GM19193 (cell line): Measurements from ENCODE around the gene MGAT5B.

Source experiments
- POLR2A ChIP-seq: IDR thresholded peaks from 4 replicates; pipeline ENCODE4 v1.6.1; 2011; ENCODE audit not compliant: insufficient read depth, insufficient read length; ENCODE audit errors: extremely low read depth

The MGAT5B gene

GRCh38 chr17:76868669-76869495 lies 678 bp downstream of the MGAT5B start:
- TF ChIP-seq POLR2A, result no peak

GRCh38 chr17:76869496-76870376 lies 1.5 kb downstream of the MGAT5B start:
- no peak for TF ChIP-seq POLR2A

GRCh38 chr17:76870377-76870714 lies 2.1 kb downstream of the MGAT5B start:
- no peak for TF ChIP-seq POLR2A

GRCh38 chr17:76871668-76872067 lies 3.5 kb downstream of the MGAT5B start:
- TF ChIP-seq POLR2A, result no peak

- TF ChIP-seq POLR2A, result no peak
These were observed 4.1 kb downstream of the MGAT5B start for GRCh38 chr17:76872221-76872873.

GRCh38 chr17:76872874-76873221 lies 4.6 kb downstream of the MGAT5B start:
- no peak for TF ChIP-seq POLR2A

GRCh38 chr17:76873856-76874255 lies 5.7 kb downstream of the MGAT5B start:
- no peak for TF ChIP-seq POLR2A

- no peak for TF ChIP-seq POLR2A
These were observed 9.2 kb downstream of the MGAT5B start for GRCh38 chr17:76877437-76877836.

- no peak for TF ChIP-seq POLR2A
These were observed 10.4 kb downstream of the MGAT5B start for GRCh38 chr17:76878568-76878967.

- no peak for TF ChIP-seq POLR2A
These were observed 11.1 kb downstream of the MGAT5B start for GRCh38 chr17:76879254-76879653.

- no peak for TF ChIP-seq POLR2A
These were observed 11.5 kb downstream of the MGAT5B start for GRCh38 chr17:76879691-76880090.

- TF ChIP-seq POLR2A, result no peak
These were observed 12.1 kb downstream of the MGAT5B start for GRCh38 chr17:76880268-76880667.

GRCh38 chr17:76880971-76881370 lies 12.8 kb downstream of the MGAT5B start:
- no peak for TF ChIP-seq POLR2A

- no peak for TF ChIP-seq POLR2A
These were observed 13.2 kb downstream of the MGAT5B start for GRCh38 chr17:76881408-76881807.

GRCh38 chr17:76881966-76882365 lies 13.8 kb downstream of the MGAT5B start:
- TF ChIP-seq POLR2A, result no peak
